Myocyte (in vitro differentiated cells): Measurements from ENCODE around the gene ATP6V0E1. TPM values are rescaled to one million over a fixed set of nuclear protein-coding genes. Genes with fewer than 3 reads are reported as not detected.
A peak's percentile ranks its signal among the peaks of the same experiment; 100 is the strongest.
"Not testable (repeated sequence)": the region's sequence is repeated elsewhere in the genome, so short reads cannot be mapped to it uniquely, and the experiment has no call there.

ENCODE experiments used
- DNase-seq: peaks from one replicate; pipeline ENCODE4 v3.0.0-alpha.2; 2012; ENCODE audit warnings: low read depth
- total RNA-seq: library from RNA; depleted of rRNA; stranded (reverse); fragments of >200 nt; gene quantifications from 2 replicates; pipeline ENCODE4 v1.2.3, GENCODE V29; 2014

The ATP6V0E1 gene
- total RNA-seq, 1 donor from 2014 or later = 143 TPM

- no peak for DNase-seq
These were observed 17.8 kb downstream of the ATP6V0E1 start for GRCh38 chr5:173001229-173001841.

GRCh38 chr5:173003360-173003759 lies 19.8 kb downstream of the ATP6V0E1 start:
- DNase-seq = no peak

- no peak for DNase-seq
These were observed 20.4 kb downstream of the ATP6V0E1 start for GRCh38 chr5:173004013-173004412.

GRCh38 chr5:173004447-173004846 lies 20.9 kb downstream of the ATP6V0E1 start:
- no peak for DNase-seq

- DNase-seq = no peak
These were observed 26.4 kb downstream of the ATP6V0E1 start for GRCh38 chr5:173010021-173010420.

- DNase-seq = peak; percentile 20
These were observed 27.2 kb downstream of the ATP6V0E1 start for GRCh38 chr5:173010547-173011464.

- no peak for DNase-seq
These were observed 28.0 kb downstream of the ATP6V0E1 start for GRCh38 chr5:173011566-173011965.

- DNase-seq = no peak
These were observed 29.3 kb downstream of the ATP6V0E1 start for GRCh38 chr5:173012882-173013281.

GRCh38 chr5:173014671-173015070 lies 31.1 kb downstream of the ATP6V0E1 start:
- no peak for DNase-seq

GRCh38 chr5:173015192-173015591 lies 31.6 kb downstream of the ATP6V0E1 start:
- DNase-seq = no peak

GRCh38 chr5:173015598-173016455 lies 32.3 kb downstream of the ATP6V0E1 start:
- DNase-seq = no peak

GRCh38 chr5:173016598-173017046 lies 33.1 kb downstream of the ATP6V0E1 start:
- peak; percentile 72 for DNase-seq

- DNase-seq = not testable (repeated sequence)
These were observed 33.5 kb downstream of the ATP6V0E1 start for GRCh38 chr5:173017087-173017486.

GRCh38 chr5:173018358-173018757 lies 34.8 kb downstream of the ATP6V0E1 start:
- no peak for DNase-seq

GRCh38 chr5:173020154-173020581 lies 36.6 kb downstream of the ATP6V0E1 start:
- no peak for DNase-seq

- DNase-seq = no peak
These were observed 37.1 kb downstream of the ATP6V0E1 start for GRCh38 chr5:173020643-173021042.

GRCh38 chr5:173025651-173026050 lies 42.1 kb downstream of the ATP6V0E1 start:
- peak; percentile 71 for DNase-seq

GRCh38 chr5:173027905-173028304 lies 44.3 kb downstream of the ATP6V0E1 start:
- no peak for DNase-seq

- DNase-seq = no peak
These were observed 45.3 kb downstream of the ATP6V0E1 start for GRCh38 chr5:173028811-173029327.

GRCh38 chr5:173029499-173029921 lies 45.9 kb downstream of the ATP6V0E1 start:
- no peak for DNase-seq

- DNase-seq = not testable (repeated sequence)
These were observed 48.5 kb downstream of the ATP6V0E1 start for GRCh38 chr5:173032096-173032495.
